ENCODE data around the gene AP3D1. TPM values are rescaled to one million over a fixed set of nuclear protein-coding genes. Genes with fewer than 3 reads are reported as not detected.

The AP3D1 gene
- total RNA-seq, 1 donor from 2014 or later = 50.9 TPM

- peaks cover 6% of the 10 kb centered on the region for H3K27me3 Mint-ChIP-seq (ENCODE audit: insufficient read depth, low read depth)
- Histone ChIP-seq H3K4me1 (peaks cover 33% of the 10 kb centered on the region), H3K27ac (peak overlapping the region; percentile 58), H3K36me3 (no peaks in the 10 kb centered on the region), H3F3A (ENCODE audit: low read depth) (peaks cover 39% of the 10 kb centered on the region), H3K9me3 (ENCODE audit: low read depth) (no peaks in the 10 kb centered on the region), H3K9ac (no peak overlapping the region), H3K27me3 (no peaks in the 10 kb centered on the region), H2AFZ (replicated peaks) (no peak overlapping the region), H3K4me3 (no peak overlapping the region), H3K4me2 (no peak overlapping the region), H3K79me2 (ENCODE audit: low read depth) (no peaks in the 10 kb centered on the region), H4K20me1 (ENCODE audit: low read depth) (no peaks in the 10 kb centered on the region)
- peak overlapping the region; percentile 42 for H3K27ac Mint-ChIP-seq
- DNase-seq (ENCODE audit: low spot score) = no peak
- no peaks in the 10 kb centered on the region for H3K9me3 Mint-ChIP-seq
- no peak overlapping the region for H3K4me3 Mint-ChIP-seq
- H3K4me1 Mint-ChIP-seq = peaks cover 44% of the 10 kb centered on the region
- TF ChIP-seq EZH2phosphoT487 (IDR thresholded peaks at IDR 0.05) = no peak
- no peak for TF ChIP-seq CTCF (IDR thresholded peaks at IDR 0.05)
- no peak for TF ChIP-seq EZH2 (IDR thresholded peaks at IDR 0.05)
- H3K36me3 Mint-ChIP-seq = no peaks in the 10 kb centered on the region
Observed at GRCh38 chr19:2057484-2058469, 93.6 kb downstream of the AP3D1 start.

- H3K27me3 ChIP-seq = no peaks in the 10 kb centered on the region
- H3K4me1 ChIP-seq = peaks cover 25% of the 10 kb centered on the region
- no peak overlapping the region for H2AFZ ChIP-seq (replicated peaks)
- H3K9ac ChIP-seq = no peak overlapping the region
- Mint-ChIP-seq H3K27ac (peak overlapping the region; percentile 42), H3K4me1 (peaks cover 38% of the 10 kb centered on the region), H3K4me3 (no peak overlapping the region), H3K9me3 (no peaks in the 10 kb centered on the region), H3K36me3 (no peaks in the 10 kb centered on the region), H3K27me3 (ENCODE audit: insufficient read depth, low read depth) (peaks cover 6% of the 10 kb centered on the region)
- no peaks in the 10 kb centered on the region for H3K9me3 ChIP-seq (ENCODE audit: low read depth)
- no peak overlapping the region for H3K27ac ChIP-seq
- TF ChIP-seq EZH2 (IDR thresholded peaks at IDR 0.05) = no peak
- no peak for TF ChIP-seq CTCF (IDR thresholded peaks at IDR 0.05)
- H3K79me2 ChIP-seq (ENCODE audit: low read depth) = no peaks in the 10 kb centered on the region
- peaks cover 36% of the 10 kb centered on the region for H3F3A ChIP-seq (ENCODE audit: low read depth)
- DNase-seq (ENCODE audit: low spot score) = no peak
- no peak overlapping the region for H3K4me2 ChIP-seq
- no peak overlapping the region for H3K4me3 ChIP-seq
- no peaks in the 10 kb centered on the region for H4K20me1 ChIP-seq (ENCODE audit: low read depth)
- H3K36me3 ChIP-seq = no peaks in the 10 kb centered on the region
Observed at GRCh38 chr19:2056837-2057192, 94.6 kb downstream of the AP3D1 start.

- H3K4me1 Mint-ChIP-seq = peaks cover 41% of the 10 kb centered on the region
- TF ChIP-seq CTCF (IDR thresholded peaks at IDR 0.05) (no peak), EZH2phosphoT487 (IDR thresholded peaks at IDR 0.05) (no peak), EZH2 (IDR thresholded peaks at IDR 0.05) (no peak)
- Histone ChIP-seq H3K36me3 (no peaks in the 10 kb centered on the region), H3F3A (ENCODE audit: low read depth) (peaks cover 37% of the 10 kb centered on the region), H3K4me2 (no peak overlapping the region), H4K20me1 (ENCODE audit: low read depth) (no peaks in the 10 kb centered on the region), H3K4me1 (peaks cover 25% of the 10 kb centered on the region), H3K27me3 (no peaks in the 10 kb centered on the region), H3K9me3 (ENCODE audit: low read depth) (no peaks in the 10 kb centered on the region), H3K9ac (peak overlapping the region; percentile 20), H3K79me2 (ENCODE audit: low read depth) (no peaks in the 10 kb centered on the region), H2AFZ (replicated peaks) (no peak overlapping the region), H3K27ac (no peak overlapping the region), H3K4me3 (no peak overlapping the region)
- no peaks in the 10 kb centered on the region for H3K36me3 Mint-ChIP-seq
- DNase-seq (ENCODE audit: low spot score) = no peak
- H3K4me3 Mint-ChIP-seq = peak overlapping the region; percentile 65
- peak overlapping the region; percentile 93 for H3K27ac Mint-ChIP-seq
- H3K9me3 Mint-ChIP-seq = no peaks in the 10 kb centered on the region
- peaks cover 6% of the 10 kb centered on the region for H3K27me3 Mint-ChIP-seq (ENCODE audit: insufficient read depth, low read depth)
Observed at GRCh38 chr19:2055931-2056836, 95.2 kb downstream of the AP3D1 start.

Measured in neural progenitor cell (in vitro differentiated cells).